Urothelium cell line (cell line): ENCODE data around the gene FBXL13.
A peak's percentile ranks its signal among the peaks of the same experiment; 100 is the strongest.
"Not testable (repeated sequence)": the region's sequence is repeated elsewhere in the genome, so short reads cannot be mapped to it uniquely, and the experiment has no call there.

ENCODE experiments used
- DNase-seq: peaks from one replicate; pipeline ENCODE4 v3.0.0; 2011; ENCODE audit warnings: low spot score, mixed read lengths
- FAIRE-seq: peaks from 2 replicates; lab custom pipeline; 2011; peaks lifted over from hg19 to GRCh38; lab: Jason Lieb, UNC

The FBXL13 gene

DNA sequence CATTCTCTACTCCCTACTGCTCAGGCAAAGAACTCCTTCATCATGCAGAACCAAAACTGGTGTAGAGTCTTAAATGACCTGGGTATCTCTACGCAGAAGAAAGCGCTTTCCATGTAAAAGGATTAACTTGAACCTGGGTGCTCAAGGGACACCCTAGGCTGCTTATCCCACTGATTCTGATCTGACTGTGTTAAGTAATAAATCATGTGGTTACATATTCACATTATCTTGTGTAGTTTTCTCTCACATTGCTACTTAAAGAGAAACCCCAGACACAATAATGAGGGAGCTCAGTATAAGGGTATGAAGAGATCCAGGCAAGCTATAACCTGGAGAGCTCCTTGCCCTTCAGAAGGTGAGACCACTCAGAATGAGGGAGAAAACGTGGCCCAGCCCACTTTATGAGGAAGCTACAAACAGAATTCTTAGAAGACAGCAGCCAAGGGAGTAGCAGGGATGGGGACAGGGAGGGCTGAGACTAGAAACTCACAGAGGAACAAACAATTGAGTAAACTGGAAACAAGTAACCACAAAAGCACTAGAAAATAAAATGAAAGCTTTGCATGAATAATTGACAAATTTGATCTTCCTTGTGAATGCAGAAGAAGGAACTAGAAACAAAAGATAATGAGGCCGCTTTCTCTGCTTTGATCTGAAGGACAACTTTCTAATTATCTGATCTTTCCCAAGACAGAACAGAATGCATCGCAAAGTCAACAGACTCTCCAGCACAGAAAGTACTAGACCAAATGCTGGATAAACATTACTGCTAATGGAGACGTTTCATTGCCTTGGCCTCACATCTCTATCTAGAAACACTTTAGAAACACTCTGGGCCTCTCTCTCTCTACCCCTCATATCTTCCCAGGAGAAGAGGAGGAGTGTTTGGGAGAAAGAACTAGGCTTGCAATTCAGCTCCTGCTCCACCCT lies 85.7 kb downstream of the FBXL13 start:
- DNase-seq, result no peak
- no peak for FAIRE-seq

DNA sequence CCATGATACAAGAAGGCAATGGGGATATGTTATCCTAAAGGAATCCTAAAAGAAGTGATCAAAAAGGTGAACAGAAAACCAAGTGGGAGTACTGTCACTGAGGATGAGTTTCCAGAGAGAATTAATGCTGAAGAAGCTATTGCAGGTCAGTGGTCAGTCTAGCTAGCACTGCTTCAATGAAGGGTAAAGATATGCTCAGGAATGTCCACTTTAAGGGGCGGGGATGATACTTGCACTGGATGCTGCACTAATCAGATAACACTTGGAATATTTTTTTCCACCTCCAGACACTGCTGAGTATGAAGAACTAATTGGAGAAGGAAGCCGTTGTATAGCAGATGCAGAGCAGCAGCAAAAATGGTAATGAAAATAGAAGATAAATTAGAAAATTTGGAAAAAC lies 86.5 kb downstream of the FBXL13 start:
- FAIRE-seq (no peak), DNase-seq (no peak)

DNA sequence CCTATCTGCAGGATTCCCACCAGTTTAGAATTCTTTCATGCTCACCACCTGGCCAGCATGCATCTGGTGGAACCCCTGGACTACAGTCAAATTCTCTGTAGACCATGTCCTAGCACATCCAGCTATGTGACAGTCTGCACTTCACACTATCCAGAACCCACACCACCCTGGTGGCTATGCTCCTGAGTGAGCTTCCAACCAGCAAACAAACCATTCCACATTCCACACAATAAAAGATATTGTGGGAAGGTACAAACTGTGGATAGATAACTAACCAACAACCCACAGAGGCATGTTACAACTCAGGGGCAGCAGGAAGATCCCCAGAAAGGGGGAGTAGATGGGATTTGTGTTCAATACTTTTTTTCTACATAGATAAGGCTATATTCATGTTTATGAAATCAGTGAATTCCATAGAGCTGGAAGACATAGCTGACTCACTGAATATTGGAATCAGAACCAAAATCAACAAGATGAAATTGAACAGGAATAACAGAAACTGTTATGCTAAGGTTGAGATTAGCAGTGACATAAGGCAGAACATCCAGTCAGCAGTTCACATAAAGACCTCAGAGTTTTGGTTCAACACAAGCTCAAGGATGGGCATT lies 89.3 kb downstream of the FBXL13 start:
- no peak for DNase-seq
- no peak for FAIRE-seq

DNA sequence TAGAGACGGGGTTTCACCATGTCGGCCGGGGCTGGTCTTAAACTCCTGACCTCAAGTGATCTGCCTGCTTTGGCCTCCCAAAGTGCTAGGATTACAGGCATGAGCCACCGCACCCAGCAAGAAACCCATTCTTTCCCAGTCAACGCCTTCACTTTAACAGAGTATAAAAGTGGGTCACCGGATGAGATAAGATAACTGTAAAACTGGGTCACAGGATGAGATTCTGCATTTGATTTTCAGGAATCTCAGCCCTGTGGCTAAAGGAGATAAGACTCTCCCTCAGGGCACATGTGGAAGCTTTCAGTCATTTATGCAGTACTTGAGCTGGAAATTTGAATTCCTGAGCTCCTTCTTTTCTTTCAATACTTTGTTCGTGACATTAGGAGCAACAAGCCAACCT lies 91.0 kb downstream of the FBXL13 start:
- FAIRE-seq, result no peak

DNA sequence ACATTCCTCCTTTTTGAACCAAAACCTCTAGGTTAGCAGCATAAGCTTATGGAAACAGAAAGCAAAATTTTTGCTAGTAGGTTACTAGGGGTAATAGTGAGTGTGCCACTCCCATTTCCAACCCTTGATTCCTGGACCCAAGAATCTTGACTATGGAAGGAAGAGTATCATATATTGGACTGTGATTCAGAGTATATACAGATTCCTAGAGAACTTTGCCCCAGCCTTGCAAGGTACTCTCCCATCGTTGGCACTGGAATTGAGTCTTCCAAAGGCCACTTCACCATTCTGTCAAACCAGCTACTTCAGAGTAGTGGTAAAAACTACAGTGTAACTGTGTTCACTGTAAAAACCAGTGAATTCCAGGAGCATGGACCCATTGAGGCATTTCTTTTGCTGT lies 92.4 kb downstream of the FBXL13 start:
- DNase-seq, result no peak
- FAIRE-seq, result no peak

More for the DNA sequence above, 91.0 kb downstream of the FBXL13 start:
- no peak for DNase-seq

DNA sequence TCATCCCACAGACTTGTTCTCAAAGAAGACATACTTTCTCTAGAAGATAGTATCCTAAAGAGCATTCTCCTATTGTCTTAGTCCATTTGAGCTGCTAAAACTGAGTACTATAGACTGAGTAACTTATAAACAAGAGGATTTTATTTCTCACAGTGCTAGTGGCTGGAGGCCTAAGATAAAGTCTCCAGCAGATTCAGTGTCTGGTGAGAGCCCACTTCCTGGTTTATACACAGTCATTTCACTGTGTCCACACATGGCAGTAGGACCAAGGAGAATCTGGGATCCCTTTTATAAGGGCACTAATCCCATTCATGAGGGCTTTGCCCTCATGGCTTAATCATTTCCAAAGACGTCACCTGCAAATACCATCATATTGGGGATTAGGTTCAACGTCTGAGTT lies 93.1 kb downstream of the FBXL13 start:
- no peak for FAIRE-seq
- DNase-seq, result no peak

DNA sequence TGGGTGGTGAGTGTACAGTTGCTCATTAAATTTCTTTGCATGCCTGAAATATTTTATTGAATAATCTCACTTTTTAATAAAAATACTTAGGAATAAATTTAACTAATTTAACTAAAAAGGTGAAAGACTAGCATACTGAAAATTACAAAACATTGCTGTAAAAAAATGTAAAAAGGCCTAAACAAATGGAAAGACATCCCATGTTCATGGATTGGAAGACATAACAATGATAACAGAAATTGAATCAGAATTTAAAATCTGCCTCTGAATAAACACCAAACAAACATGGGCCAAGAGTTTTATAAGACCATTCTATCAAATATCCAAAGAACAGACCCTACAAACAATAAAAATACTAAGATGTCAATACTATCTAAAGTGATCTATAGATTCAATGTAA lies 94.9 kb downstream of the FBXL13 start:
- no peak for DNase-seq
- no peak for FAIRE-seq

DNA sequence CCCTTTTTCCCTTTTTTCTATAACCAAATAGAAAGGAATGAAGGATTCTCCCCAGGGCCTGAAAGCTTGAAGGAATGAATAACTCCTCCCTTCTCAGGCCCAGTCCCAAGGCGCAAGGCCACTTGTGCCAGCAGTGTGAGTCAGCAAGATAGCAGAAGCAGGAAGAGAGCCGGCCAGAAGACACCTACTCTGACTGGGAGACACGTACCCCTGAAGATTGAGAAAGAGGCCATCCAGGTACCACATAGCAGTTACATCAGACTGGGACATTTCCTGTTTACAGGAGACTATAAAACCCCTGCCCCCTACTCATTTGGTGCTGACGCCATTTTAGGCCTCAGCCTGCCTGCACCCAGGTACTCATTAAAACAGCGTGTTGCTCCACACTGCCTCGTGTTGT lies 96.3 kb downstream of the FBXL13 start:
- FAIRE-seq (no peak), DNase-seq (peak; percentile 67)

DNA sequence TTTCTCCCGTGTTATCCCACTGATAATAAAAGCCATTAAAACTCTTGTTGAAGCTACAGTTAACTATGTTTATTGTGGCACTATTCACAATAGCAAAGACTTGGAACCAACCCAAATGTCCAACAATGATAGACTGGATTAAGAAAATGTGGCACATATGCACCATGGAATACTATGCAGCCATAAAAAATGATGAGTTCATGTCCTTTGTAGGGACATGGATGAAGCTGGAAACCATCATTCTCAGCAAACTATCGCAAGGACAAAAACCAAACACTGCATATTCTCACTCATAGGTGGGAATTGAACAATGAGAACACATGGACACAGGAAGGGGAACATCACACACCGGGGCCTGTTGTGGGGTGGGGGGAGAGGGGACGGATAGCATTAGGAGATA lies 97.0 kb downstream of the FBXL13 start:
- not testable (repeated sequence) for FAIRE-seq, DNase-seq

DNA sequence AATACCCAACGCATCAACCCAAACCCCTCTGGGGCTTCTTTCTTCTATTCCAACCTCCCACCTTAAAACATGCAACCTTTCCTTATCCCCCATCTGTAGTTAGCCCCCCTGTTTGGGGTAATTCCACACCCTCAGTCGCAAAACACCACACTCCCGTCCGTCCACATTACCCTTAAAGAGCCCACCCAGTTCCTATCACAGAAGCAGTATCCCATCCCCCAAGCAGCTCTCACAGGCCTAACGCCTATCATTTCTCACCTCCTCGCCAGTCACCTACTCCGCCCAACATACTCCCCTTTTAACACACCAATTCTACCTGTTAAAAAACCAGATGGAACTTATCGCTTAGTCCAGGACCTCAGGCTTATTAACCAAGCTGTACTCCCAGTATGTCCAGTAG lies 98.1 kb downstream of the FBXL13 start:
- FAIRE-seq (no peak), DNase-seq (no peak)

DNA sequence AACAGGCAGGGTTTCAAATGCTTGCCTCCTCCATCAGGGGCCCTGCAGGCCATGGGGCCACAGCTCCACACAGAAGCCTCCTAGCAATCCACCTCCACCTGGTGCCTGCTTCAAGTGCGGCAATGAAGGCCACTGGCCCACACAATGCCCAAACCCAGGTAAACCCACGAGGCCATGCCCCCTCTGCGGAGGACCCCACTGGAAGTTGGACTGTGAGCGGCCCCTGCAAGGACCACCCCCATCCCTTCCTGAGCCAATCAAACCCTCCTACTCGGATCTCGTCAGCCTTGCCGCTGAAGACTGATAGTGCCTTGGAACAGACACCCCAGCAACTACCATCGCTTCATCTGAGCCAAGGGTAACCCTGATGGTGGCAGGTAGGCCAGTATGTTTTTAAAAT lies 98.7 kb downstream of the FBXL13 start:
- no peak for DNase-seq
- no peak for FAIRE-seq

DNA sequence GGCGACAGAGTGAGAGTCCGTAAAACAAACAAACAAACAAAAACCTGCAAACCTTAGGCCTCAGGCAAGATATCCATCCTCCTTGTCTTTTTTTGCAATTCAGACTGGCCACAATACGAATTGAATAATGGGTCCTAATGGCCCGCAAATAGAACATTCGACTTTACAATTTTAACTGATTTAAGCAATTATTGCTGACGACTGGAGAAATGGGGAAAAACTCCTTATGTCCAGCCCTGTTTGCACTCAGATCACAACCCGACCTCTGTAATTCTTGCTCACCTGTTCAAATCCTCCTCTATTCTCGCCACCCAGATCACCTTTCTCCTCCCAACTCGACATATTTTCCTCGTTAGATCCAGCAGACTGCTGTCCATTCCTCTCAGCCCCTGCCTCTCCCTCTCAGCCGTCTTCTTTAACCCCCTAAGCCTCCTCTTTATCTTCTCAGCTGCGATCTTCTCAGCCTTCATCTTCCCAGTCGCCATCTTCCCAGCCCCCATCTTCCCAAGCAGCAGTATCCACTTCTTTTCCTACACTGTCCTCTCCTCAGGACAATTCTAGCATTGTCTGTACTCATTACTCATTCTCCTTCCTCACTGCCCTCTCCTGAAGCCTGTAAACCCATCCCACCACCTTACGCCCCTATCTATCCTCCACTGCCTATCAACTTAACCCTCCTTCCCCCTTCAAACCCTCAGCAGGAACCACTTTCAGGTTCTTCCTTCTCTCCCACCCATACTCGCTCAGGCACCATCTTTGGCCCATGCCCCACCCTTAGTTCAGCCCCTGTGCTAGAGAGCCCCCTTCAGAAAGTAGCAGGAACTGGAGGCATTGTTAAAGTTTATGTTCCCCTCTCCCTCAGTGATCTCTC lies 100.0 kb downstream of the FBXL13 start:
- no peak for DNase-seq

DNA sequence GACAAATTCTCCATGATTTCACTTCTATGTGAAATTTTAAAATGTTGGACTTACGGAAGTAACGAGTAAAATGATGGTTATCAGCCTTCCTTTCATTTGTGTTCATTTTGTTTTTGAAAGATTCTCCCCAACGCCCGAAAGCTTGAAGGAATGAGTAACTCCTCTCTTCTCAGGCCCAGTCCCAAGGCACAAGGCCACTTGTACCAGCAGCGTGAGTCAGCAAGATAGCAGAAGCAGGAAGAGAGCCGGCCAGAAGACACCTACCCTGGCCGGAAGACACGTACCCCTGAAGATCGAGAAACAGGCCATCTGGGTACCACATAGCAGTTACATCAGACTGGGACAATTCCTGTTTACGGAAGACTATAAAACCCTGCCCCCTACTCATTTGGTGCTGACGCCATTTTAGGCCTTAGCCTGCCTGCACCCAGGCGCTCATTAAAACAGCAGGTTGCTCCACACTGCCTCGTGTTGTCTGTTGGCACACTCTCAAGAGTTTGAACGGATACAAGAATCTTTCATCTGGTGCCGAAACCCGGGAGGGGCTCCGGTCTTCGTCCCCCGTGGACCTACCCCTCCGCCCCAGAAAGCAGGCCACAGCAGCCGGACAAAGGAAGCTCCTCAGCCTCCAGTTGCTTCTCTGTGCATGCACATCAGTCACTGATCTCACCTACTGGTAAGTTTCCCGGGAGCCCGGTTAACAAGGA lies 101.3 kb downstream of the FBXL13 start:
- no peak for DNase-seq

More for the DNA sequence above, 100.0 kb downstream of the FBXL13 start:
- FAIRE-seq, result no peak

DNA sequence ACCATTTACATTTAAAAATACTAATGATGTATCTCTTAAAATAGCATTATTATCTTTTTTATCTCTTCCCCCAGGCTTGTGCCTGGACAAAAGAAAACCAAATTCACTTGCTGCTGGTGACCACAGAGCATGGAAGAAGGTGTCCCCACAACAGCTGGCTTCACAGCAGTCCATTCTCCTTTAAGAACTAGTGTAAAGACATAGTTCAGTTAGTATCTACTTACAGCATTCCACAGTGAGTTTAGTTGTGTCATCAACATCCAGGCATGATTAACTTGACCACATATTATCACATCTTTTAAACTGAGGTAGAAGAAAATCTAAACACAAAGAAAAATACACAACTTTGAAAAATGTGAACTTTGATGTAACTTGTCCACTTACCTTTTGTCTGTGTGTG lies 106.8 kb downstream of the FBXL13 start:
- DNase-seq, result no peak
- peak; percentile 79 for FAIRE-seq

More for the DNA sequence above, 101.3 kb downstream of the FBXL13 start:
- FAIRE-seq, result peak; percentile 61

DNA sequence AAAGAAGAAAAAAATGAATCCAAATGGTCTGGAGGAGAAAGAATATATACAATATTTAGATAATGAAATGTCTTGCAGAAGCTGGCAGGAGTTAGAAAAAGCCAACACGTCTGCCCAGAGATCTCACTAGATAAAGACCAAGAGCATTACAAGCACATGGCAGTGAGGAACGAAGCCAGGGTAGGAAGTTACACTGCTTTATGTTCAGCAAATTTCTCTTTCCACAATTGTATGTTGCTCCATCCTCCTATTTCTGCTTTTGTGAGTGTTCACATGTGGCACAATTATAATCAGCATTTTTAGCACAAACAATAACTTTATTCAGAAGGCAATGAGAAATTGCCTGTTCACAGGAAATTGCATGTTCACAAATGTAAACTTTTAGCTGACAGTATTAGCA lies 108.1 kb downstream of the FBXL13 start:
- FAIRE-seq (no peak), DNase-seq (no peak)

DNA sequence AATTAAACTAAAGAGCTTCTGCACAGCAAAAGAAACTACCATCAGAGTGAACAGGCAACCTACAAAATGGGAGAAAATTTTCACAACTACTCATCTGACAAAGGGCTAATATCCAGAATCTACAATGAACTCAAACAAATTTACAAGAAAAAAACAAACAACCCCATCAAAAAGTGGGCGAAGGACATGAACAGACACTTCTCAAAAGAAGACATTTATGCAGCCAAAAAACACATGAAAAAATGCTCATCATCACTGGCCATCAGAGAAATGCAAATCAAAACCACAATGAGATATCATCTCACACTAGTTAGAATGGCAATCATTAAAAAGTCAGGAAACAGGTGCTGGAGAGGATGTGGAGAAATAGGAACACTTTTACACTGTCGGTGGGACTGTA lies 112.6 kb downstream of the FBXL13 start:
- not testable (repeated sequence) for FAIRE-seq, DNase-seq

DNA sequence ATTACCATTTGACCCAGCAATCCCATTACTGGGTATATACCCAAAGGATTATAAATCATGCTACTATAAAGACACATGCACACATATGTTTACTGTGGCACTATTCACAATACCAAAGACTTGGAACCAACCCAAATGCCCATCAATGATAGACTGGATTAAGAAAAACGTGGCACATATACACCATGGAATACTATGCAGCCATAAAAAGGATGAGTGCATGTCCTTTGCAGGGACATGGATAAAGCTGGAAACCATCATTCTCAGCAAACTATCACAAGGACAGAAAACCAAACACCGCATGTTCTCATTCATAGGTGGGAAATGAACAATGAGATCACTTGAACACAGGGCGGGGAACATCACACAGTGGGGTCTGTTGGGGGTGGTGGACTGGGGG lies 116.6 kb downstream of the FBXL13 start:
- DNase-seq, FAIRE-seq: not testable (repeated sequence)

DNA sequence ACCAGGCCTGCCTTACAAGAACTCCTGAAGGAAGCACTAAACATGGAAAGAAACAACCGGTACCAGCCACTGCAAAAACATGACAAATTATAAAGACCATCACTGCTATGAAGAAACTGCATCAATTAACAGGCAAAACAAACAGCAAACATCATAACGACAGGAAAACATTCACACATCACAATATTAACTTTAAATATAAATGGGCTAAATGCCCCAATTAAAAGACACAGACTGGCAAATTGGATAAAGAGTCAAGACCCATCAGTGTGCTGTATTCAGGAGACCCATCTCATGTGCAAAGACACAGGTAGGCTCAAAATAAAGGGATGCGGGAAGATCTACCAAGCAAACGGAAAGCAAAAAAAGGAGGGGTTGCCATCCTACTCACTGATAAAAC lies 120.2 kb downstream of the FBXL13 start:
- not testable (repeated sequence) for DNase-seq

DNA sequence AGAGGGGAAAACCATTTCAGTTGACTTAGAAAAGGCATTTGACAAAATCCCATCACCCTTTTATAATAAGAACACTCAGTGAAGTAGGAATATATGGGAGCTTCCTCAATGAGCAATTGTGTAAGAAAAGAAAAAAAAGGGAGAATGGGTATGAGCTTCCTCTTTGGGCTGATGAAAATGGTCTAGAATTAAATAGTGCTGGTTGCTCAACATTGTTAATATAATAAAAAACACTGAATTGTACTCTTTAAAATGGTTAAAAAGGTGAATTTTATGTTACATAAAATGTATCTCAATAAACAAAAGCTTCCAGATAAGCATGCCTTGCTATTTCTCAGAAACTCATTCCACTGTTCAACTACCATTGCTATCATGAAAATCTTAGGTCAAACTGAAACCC lies 121.2 kb downstream of the FBXL13 start:
- FAIRE-seq (no peak), DNase-seq (no peak)

More for the DNA sequence above, 120.2 kb downstream of the FBXL13 start:
- not testable (repeated sequence) for FAIRE-seq

DNA sequence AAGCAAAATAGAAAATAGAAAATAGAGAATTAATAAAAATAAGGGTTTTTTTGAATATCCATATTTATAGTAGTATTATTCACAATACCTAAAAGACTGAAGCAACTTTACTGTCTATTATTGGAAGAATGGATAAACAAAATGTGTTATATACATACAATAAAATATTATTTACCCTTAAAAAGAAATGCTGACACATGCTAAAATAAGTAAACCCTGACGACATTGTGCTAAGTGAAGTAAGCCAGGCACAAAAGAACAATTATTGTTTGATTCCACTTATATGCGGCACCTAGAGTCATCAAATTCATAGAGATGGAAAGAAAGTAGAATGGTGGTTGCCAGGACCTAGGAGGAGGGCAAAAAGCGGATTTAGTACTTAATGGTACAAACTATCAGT lies 122.8 kb downstream of the FBXL13 start:
- no peak for FAIRE-seq
- no peak for DNase-seq

DNA sequence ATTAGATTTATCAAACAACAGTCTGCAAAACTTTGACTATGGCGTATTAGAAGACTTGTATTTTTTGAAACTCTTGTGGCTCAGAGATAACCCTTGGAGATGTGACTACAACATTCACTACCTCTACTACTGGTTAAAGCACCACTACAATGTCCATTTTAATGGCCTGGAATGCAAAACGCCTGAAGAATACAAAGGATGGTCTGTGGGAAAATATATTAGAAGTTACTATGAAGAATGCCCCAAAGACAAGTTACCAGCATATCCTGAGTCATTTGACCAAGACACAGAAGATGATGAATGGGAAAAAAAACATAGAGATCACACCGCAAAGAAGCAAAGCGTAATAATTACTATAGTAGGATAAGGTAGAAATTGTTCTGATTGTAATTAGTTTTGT lies 130.4 kb downstream of the FBXL13 start:
- FAIRE-seq (peak; percentile 35), DNase-seq (no peak)
